Uterus (tissue), 2 donors: ENCODE measurements around the gene CPT1C.

Experiments
- CTCF ChIP-seq, 4 experiments: fragments of 200-600 bp in 2 of 4; fragments of 450-650 bp in 2 of 4; sonication (generic) in 2 of 4; IDR thresholded peaks; one replicate each; pipeline ENCODE4 v1.5.1; 2016 to 2019; ENCODE audit warnings: antibody characterized with exemption in 4 of 4, mild to moderate bottlenecking in 2 of 4, moderate library complexity in 1 of 4
- POLR2A ChIP-seq, 2 donors: fragments of 450-650 bp; IDR thresholded peaks; one replicate each; pipeline ENCODE4 v1.6.1; 2016; ENCODE audit warnings: antibody characterized with exemption in 2 of 2, mild to moderate bottlenecking in 1 of 2, moderate library complexity in 1 of 2

DNA sequence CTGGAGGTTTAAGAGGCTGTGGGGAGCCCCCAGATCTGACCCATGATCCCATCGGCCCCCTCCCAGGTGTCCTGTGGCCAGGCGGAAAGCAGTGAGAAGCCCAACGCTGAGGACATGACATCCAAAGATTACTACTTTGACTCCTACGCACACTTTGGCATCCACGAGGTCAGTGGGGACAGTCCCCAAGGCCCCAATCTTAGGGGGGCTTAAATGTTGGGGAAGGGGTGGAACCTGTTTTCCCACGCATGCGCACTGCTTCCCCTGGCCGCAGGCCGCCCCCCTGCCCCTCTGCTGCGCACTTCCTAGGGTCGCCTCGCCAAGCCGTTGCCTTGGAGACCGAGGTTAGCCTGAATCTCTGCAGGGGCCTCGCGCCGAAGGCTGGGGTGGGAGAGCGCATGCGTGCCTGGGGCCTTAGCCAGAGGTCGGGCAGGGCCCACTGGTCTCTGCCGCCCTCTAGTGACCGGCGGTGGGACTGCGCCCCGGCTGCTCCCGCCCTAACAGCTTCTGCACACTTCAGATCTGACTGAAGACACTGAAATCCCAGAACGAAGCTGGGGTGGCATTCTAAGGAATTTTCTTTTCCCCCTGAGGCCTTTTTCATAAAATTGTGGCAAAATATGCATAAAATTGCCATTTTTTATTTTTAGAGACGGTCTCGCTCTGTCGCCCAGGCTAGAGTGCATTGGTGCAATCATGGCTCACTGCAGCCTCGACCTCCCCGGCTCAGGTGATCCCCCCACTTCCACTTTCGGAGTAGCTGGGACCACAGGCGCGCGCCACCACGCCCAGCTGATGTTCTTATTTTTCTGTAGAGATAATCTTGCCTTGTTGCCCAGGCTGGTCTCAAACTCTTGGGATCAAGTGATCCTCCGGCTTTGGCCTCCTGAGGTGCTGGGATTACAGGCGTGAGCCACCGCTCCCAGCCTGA is 10.2 kb upstream of the CPT1C start:
- peak; percentile 98 to 100 (median 100) for TF ChIP-seq CTCF (IDR thresholded peaks at IDR 0.05)
- no peak for TF ChIP-seq POLR2A (IDR thresholded peaks at IDR 0.05)
